Inferior parietal cortex (tissue), 1 donor: ENCODE measurements around the gene MIA2.

Experiments
- DNase-seq: peaks from one replicate; pipeline ENCODE4 v3.0.0-alpha.2; 2016; ENCODE audit errors: extremely low spot score

MIA2 gene

GRCh38 chr14:39383026-39383660 is 149.4 kb downstream of the MIA2 start:
- no peak for DNase-seq

- no peak for DNase-seq
Observed at GRCh38 chr14:39383741-39384140, 150.0 kb downstream of the MIA2 start.

DNA sequence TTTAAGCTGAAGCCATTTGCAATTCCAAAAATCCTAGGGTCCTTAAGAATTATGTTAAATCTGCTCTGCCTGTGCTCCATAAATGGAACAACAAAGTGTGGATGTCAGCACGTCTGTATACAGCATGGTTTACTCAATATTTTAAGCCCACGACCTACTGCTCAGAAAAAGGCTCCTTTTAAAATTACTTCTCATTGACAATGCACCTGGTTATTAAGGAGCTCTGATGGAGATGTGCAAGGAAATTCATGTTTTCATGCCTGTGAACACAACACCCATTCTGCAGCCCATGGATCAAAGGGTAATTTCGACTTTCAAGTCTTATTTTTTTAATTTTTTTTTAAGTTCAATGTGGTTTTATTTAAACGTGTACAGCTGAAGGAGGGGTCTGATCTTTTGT is 150.5 kb downstream of the MIA2 start:
- no peak for DNase-seq

- DNase-seq, result no peak
Observed at GRCh38 chr14:39393289-39393688, 159.6 kb downstream of the MIA2 start.

DNA sequence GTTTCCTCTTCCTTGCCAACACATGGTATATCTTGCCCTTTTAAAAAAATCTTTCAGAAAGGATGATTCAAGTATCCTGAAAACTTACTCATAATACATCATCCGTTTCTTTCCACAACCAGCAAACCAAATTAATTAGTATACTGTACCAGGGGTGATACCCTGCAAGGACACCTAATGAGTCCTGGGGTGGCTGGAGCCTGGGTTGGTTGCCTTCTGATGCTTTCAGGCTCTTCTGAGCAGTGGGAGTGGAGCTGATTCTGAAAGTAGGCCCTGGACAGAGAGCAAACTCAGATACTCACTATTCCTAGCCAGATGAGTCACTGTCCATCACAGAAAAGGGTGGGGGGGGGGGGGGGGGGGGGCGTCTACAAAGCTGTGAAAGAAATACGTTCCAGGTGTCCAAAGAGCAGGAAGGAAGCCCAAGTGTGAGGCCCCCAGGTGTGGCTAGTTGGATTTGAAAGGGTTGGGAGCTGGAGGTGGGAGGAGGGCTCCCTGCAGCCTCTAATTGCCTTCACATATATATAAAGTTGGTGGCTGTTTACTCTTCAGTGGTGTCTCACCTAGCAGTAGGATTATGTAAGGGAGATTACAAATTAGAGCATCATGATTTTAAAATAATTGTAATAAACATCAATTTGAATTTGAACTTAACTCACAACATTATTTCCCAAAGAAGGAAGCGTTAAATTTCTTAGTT is 162.0 kb downstream of the MIA2 start:
- DNase-seq, result no peak

GRCh38 chr14:39396448-39396847 is 162.7 kb downstream of the MIA2 start:
- DNase-seq, result no peak

DNA sequence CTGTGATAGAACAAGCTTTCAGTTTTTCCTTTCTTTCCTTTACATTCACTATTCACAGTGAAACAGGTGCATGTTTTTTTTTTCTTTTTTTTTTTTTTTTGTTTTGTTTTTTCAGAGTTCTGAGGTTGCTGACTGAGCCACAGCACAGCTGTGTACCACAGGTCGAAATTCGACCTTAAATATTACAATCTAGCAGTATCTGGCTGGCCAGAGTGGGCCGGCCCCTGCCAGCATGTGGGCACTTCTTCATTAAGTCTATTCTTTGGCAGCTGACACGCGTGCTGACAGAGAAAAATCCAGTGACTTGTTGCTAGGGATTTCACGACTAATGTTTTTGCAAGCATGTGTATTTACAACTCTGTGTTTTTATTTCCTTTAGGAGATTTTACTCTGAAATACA is 164.7 kb downstream of the MIA2 start:
- no peak for DNase-seq

DNA sequence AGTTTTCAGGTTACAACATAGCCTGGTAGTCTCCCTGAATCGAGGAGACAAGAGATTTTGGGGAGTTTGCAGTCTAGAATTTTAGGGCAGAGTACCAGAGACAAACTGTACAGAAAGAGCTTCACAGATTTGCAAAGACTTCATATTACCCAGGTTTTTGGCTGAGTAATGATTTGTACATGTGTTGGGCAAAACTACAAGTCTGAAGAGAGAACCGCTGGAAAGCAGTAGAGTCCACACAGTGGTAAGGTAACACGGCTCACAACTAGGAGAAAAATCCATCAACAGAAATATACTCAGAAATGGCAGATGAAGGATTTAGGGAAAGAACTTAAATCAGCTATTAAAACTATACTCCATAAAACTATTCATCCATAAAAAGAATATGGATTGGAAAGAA is 172.8 kb downstream of the MIA2 start:
- no peak for DNase-seq

DNA sequence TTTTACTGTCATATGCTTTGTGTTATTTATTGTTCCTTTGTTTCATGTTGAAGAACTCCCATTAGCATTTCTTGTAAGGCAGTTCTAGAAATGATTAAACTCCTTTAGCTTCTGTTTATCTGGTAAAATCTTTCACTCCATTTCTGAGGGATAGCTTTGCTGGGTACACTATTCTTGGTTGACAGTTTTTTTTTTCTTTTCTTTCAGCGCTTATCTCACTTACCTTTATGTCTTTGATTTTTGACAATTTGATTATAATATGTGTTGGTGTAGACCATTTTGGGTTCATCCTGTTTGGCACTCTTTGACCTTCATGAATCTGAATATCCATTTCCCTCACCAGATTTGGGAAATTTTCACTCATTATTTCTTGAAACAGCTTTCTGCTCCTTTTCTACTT is 182.4 kb downstream of the MIA2 start:
- DNase-seq, result no peak

GRCh38 chr14:39417014-39417413 is 183.3 kb downstream of the MIA2 start:
- no peak for DNase-seq

DNA sequence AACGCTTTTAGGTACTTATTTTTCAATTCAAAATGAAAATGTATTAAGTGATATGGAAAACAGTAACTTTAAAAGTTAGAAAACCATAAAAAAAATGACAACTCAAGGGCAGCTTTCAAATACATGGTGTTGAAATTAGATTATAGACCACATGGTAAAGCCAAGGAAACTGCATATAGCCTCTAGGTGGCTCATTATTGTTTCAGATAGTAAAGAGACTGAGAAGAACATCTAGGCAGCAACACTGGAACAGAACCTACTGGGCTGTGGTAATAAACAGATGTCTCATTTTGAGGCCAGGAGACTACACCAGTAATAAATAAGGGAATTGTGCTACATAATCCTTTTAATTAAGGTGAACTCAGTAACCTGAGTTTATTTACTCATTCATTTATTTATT is 185.6 kb downstream of the MIA2 start:
- DNase-seq, result no peak

- DNase-seq, result no peak
Observed at GRCh38 chr14:39422243-39422642, 188.5 kb downstream of the MIA2 start.

GRCh38 chr14:39423793-39424192 is 190.1 kb downstream of the MIA2 start:
- no peak for DNase-seq

- no peak for DNase-seq
Observed at GRCh38 chr14:39425947-39426346, 192.2 kb downstream of the MIA2 start.

DNA sequence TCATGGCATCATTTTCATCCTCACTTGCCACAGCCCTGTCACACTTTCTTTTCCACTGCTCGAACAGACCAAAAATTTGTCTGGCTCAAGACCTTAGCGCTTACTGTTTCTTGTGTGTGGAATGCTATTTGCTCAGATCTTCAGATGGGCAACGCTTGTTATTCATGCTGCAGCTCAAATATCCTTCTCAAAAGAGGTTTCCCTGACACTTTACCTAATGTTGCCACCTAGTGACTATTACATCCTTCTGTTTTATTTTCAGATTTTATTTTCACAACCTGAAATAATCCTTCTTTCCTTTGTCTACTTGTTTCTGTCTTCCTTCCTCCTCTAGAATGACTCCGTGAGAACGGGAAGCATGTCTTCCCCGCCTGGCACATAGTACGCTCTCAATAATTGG is 192.9 kb downstream of the MIA2 start:
- no peak for DNase-seq

DNA sequence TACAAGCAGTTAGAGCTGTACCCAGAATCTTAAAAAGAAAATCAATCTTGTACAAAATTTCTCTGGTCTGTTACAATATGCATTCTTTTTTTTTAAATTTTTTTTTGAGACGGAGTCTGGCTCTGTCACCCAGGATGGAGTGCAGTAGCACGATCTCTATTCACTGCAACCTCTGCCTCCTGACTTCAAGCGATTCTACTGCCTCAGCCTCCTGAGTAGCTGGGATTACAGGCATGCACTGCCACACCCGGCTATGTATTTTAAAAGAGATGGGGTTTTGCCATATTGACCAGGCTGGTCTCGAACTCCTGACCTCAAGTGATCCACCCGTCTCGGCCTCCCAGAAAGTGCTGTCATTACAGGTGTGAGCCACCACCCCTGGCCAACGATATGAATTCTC is 194.4 kb downstream of the MIA2 start:
- no peak for DNase-seq

- no peak for DNase-seq
Observed at GRCh38 chr14:39430762-39431415, 197.2 kb downstream of the MIA2 start.

GRCh38 chr14:39431416-39432178 is 197.9 kb downstream of the MIA2 start:
- no peak for DNase-seq

GRCh38 chr14:39432179-39432618 is 198.5 kb downstream of the MIA2 start, which contains the start of gene FBXO33:
TSS of gene FBXO33 (minus strand) at chr14:39432433. CDS start at chr14:39432162, 271 bp downstream.
- DNase-seq, result peak; percentile 93

- peak; percentile 53 for DNase-seq
Observed at GRCh38 chr14:39432619-39433451, 199.1 kb downstream of the MIA2 start.

DNA sequence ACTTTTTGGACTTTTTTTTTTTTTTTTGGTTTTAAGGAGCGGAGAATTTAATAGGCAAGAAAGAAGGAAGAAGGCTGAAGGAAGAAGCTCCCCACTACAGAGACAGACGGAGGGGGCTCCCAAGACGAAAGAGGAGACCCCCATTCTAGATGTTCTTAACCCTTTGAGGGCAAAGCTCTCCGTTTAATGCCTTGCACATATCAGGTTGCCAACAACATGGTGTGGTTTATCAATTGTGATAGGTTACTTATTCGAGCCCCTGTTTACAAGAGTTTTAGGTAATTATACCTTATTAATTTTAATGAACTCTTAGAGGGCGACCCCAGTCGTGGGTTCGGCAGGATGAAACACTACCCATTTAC is 199.7 kb downstream of the MIA2 start:
- no peak for DNase-seq
